DMS79 treated with DMSO at 0.1 percent for 48 hours (cell line): ENCODE measurements around the gene ZNF780A.
A peak's percentile ranks its signal among the peaks of the same experiment; 100 is the strongest.
"Not testable (repeated sequence)": the region's sequence is repeated elsewhere in the genome, so short reads cannot be mapped to it uniquely, and the experiment has no call there.

Source experiments
- DNase-seq: peaks from one replicate; lab custom pipeline; 2025; lab: John Stamatoyannopoulos, UW

ZNF780A gene

GRCh38 chr19:40084948-40085347, 5.8 kb downstream of the ZNF780A start:
- DNase-seq = no peak

DNA sequence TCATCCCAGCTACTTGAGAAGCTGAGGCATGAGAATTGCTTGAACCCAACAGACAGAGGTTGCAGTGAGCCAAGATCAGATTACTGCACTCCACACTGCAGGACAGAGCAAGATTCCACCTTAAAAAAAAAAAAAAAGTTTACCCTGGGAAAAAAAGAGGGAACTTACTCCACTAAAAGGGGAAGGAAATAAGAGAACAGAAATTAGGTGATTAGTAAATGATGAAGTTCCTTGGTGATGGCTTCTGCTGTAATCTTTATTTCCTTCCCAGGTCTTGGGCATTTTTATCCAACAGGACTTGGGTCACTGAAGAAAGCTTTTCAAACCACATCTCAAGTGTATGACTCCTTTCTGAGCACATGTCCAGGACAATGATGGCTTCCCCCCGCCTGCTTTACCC, 9.3 kb downstream of the ZNF780A start:
- DNase-seq = no peak

- no peak for DNase-seq
Measured at GRCh38 chr19:40080289-40080688, 10.5 kb downstream of the ZNF780A start.

- DNase-seq = no peak
Measured at GRCh38 chr19:40078377-40078776, 12.4 kb downstream of the ZNF780A start.

DNA sequence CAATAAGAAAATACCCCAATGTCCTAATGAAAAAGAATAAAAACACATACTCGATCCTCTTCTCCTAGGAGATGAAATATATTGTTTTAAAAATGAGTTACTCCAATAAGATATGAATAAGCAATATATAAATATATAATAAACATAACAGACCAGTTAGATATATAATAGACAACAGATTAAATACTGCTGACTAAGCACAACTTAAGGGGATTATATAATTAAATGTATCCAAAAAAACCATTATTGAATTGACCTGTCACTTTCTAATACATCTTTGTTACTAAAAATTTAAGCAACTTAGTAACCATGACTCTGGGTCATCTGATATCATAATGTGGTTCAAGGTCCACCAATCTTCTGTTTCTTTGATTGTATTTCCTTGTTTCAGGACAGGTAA, 20.7 kb downstream of the ZNF780A start:
- no peak for DNase-seq

GRCh38 chr19:40059624-40060023, 31.1 kb downstream of the ZNF780A start:
- no peak for DNase-seq

- DNase-seq = no peak
Measured at GRCh38 chr19:40057166-40057565, 33.6 kb downstream of the ZNF780A start.

- DNase-seq = no peak
Measured at GRCh38 chr19:40056505-40056904, 34.2 kb downstream of the ZNF780A start.

- peak; percentile 82 for DNase-seq
Measured at GRCh38 chr19:40055832-40056504, 34.8 kb downstream of the ZNF780A start, which contains the start of gene ZNF780B. Gene ZNF780B (minus strand): TSS chr19:40056231. CDS start chr19:40050332, 5,899 bp downstream.

DNA sequence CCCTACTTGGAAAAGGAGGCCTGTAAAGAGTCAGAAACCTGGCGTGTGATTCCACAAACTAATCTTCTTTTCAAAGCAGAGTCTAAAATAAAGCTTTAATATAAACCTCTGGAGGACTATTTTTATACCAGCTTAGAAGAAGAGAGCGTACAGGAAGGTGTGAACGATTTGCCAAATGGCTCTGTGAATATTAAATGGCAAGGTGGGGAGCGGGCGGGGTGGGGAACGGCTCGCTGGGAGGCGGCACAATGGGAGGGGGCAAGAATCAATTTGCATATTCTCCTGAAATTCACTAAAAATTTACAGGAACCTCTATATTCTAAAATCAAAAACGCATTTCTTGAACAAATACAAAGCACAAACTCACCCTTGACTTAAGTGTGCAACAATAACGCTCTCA, 35.7 kb downstream of the ZNF780A start:
- no peak for DNase-seq

DNA sequence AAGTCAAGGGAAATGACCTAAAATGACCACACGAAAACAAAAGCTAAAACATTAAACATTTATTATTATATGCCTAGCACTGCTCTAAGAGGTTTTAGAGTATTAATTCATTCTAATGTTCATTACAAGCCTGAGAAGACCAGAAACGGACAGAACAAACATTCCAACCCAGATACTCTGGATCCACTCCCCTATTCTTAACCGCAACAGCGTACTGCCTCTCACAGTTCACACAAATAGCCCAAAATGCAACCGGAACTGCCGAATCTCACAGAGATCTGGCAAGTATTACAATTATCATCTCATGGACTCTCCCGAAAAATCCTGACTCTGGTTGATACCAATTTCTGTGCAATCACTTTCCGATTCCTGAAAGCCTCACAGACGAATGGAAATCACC, 36.1 kb downstream of the ZNF780A start:
- no peak for DNase-seq

- DNase-seq = no peak
Measured at GRCh38 chr19:40053491-40053890, 37.3 kb downstream of the ZNF780A start.

DNA sequence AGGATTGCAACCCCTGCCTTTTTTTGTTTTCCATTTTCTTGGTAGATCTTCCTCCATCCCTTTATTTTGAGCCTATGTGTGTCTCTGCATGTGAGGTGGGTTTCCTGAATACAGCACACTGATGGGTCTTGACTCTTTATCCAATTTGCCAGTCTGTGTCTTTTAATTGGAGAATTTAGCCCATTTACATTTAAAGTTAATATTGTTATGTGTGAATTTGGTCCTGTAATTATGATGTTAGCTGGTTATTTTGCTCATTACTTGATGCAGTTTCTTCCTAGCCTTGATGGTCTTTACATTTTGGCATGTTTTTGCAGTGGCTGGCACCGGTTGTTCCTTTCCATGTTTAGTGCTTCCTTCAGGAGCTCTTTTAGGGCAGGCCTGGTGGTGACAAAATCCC, 49.0 kb downstream of the ZNF780A start:
- not testable (repeated sequence) for DNase-seq

- DNase-seq = not testable (repeated sequence)
Measured at GRCh38 chr19:40038047-40038446, 52.7 kb downstream of the ZNF780A start.

GRCh38 chr19:40035996-40036395, 54.7 kb downstream of the ZNF780A start:
- DNase-seq = no peak

DNA sequence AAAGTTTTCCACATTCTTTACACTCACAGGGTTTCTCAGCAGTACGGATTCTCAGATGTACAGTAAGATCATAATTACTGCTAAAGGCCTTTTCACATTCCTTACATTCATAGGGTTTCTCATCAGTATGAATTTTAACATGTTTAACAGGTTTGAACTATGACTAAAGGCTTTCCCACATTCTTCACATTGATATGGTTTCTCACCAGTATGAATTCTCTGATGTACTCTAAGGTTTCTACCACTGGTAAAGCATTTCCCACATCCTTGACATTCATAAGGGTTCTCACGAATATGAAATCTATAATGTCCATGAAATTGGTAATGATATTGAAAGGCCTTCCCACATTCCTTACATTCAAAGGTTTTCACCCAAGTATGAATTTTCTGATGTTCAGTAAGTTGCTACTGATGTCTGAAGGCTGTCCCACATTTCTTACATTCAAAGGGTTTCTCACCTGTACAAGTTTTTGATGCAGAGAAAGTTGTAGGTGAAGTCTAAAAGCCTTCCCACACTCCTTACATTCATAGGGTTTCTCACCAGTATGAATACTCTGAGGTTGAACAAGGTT, 56.7 kb downstream of the ZNF780A start:
- DNase-seq = no peak

DNA sequence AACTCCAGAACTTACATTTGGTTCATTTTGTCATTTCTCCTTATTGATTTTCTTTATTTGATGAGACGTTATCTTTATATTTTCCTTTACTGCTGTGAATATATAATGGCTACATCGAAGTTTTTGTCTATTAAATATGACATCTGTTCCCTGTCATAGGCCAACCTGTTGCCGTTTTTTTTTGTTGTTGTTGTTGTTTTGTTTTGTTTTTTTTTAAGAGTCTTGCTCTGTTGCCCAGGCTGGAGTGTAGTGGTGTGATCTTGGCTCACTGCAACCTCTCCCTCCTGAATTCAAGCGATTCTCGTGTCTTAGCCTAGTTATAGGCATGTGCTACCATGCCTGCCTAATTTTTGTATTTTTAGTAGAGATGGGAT, 64.2 kb downstream of the ZNF780A start:
- no peak for DNase-seq

DNA sequence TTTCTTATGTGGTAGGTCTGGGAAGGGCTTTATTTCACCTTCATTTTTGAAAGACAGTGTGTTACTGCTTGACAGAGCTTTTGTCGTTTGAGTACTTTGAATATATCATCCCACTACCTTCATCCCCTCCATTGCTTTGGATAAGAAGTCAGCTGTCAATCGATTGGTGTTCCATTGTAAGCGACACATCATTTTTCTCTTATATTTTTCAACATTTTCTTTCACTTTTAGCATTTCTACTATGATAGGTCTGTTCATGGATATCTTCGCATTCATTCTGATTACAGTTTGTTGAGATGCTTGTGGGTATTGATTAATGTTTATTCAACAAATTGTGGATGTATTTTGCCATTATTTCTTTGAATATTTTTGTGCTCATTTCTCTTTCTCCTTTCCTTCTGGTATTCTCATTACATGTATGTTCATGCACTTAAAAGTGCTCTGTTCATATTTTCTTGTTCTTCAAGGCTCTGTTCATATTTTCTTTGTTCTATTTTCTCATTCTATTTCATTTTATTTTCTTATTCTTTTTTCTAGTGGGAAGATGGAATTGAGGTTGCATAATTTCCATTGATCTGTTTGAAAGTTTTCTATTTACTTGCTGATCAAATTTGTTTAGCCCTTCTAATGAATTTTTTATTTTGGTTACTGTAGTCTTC, 64.7 kb downstream of the ZNF780A start:
- no peak for DNase-seq

GRCh38 chr19:40023969-40024368, 66.8 kb downstream of the ZNF780A start:
- no peak for DNase-seq
